Measurements from ENCODE around the gene POLR1A. TPM values are rescaled to one million over a fixed set of nuclear protein-coding genes. Genes with fewer than 3 reads are reported as not detected.

The POLR1A gene
- total RNA-seq, 1 donor from 2014 or later = 50.1 TPM

DNA sequence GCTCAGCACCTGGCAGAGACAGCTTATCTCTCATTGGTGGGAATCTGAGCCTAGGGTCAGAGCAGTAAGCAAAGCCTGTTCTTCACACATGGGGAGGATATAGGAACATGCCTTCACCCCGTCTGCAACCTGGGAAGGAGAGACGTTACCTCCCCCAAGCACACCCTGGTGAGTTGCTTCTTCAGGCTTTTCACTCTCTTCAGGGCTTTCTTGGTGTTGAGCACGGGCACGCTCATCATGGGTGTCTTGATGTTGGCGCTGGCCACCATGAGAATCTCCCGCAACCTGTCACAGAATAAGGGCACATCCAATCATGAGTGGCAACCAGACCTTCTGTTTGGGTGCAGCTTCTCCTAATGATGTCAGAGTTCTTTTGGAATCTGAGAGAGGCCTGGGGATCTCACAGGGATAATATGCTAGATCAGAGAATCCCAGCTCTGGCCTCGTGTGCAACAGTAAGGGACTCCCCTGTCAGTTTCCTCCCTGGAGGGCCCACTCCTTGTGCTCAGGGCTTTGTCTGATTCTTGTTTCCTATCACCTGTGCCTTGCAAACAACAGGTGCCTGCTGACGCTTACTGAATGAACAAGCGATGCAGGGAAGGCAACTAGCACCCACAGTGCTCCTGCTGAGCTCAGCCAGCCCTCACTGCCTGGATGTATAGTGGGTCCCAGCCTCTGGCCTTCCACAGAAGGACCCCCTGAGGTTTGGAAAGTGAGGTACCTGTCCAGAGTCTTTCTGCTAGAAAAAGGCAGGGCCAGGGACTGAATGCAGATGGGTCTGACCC, 66.3 kb downstream of the POLR1A start:
- intact Hi-C loops (cut with micrococcal nuclease) = loop anchor here (2.0 to 5.0 kb wide), 5 partner anchors 155 to 583 kb away; partner anchors contain the start of genes CHMP3, IMMT, KDM3A and RNF103

DNA sequence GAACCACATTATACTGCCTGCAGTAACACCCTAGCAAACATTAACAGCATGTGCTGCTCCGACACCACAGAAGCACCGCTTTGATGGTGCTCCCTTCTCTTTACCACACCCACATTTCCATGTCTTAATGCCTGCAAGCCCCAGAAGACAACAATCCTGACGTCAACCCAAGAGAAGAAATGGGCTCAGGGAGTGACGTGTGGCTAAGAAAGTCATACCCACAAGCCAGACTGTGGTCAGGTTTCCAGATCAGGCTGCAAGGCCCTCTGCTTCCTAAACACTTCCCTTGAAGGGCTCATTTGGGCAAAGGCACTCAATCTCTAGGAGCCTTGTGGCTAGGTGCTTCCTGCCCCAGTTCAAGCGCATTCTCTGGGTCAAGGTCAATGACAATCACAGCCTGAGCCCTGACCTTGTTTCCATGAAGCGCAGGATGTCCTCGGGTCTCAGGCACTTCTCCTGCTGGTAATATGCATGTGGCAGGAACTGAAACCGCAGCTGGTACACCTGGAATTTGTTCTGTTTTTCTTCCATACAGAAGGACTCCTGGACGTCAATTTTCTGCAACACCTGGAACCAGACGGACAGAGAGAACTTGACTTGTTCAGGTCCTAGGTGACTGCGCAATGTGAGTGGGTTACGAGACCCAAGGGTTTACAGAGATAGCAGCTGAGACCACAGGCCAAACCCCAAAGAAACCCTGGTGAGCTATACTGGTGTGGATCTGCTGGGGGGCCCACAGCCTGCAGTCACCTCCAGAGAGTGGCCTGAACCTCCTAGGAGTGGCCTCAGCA, 67.2 kb downstream of the POLR1A start:
- intact Hi-C loops (cut with micrococcal nuclease) = loop anchor here (1.0 to 5.0 kb wide), 10 partner anchors 30 to 584 kb away; partner anchors contain the start of genes CHMP3, IMMT, KDM3A and POLR1A

DNA sequence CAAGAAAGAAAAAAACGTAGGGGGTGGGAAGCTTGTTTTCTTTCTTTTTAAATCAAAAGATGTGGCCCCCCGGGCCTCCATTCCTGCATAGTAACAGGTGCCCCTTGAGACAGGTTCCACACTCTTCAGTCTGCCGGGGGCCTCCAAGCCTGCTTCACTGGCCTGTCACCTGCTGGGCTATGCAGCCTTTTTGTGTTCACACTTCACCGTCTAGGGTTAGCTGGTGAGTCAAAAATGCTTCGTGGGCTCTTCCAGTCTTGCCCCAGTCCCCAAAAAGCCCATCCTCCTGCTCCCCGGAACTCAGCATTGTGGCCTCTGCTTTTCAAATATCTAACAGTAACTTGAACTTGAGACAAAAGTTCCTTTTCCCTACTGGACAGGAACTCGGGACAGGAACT, 67.9 kb downstream of the POLR1A start:
- intact Hi-C loops (cut with micrococcal nuclease) = loop anchor here (1.0 to 5.0 kb wide), 11 partner anchors 31 to 585 kb away; partner anchors contain the start of genes CHMP3, IMMT, KDM3A and POLR1A

DNA sequence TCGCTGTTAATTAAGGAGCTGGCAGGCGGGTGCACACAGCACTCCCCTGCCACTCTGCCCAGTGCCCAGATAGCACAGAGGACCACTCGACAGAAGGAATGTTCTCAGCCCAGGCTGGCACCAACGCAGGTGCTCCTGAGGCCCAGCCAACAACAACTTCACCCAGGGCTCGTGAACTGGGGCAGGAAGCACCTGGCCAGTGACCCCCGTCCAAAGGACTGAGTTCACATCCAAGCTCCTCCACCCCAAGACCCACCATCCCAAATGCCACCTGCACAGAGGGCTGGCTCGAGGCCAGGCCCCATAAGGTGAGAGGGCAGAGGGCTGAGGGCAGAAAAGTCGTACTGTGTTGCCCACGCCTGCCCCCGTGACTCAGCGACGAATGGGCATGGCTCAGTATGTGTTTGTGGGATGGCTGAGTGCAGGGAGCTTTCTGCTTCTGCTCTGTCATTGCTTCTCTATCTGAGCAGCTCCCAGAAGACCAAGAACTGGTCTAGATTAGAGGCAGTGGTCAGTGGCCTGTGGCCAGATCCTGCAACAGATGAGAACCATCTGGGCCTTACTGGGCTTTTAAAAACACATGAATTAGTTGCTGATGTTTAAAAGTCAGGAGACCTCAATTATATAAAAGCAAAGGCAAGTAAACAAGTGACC, 68.4 kb downstream of the POLR1A start:
- intact Hi-C loops (cut with micrococcal nuclease) = loop anchor here (2.0 to 5.0 kb wide), 4 partner anchors 74 to 585 kb away; partner anchors contain the start of genes KDM3A and RNF103

DNA sequence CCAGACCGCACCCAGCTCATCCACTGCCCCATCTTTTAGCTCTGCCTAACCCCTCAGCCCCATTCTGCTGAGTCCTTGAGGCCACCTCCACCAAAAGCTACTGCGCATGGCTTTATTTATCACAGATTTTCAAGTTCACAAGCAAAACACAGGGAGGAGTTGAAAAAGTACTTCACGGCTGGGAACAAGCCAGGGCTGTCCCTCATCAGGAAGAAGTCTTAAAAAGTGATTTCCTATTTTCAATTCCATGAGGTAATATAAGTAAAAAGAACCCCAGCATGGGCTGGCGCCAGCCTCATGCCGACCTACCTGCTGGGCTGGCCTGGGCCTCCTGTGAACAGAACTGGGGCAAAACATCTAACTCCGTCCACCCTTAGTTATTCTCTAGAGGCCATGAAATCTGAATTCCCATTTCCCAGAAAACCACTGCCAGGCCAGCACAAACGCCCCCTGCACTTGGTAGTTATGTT, 69.0 kb downstream of the POLR1A start:
- intact Hi-C loops (cut with micrococcal nuclease) = loop anchor here (1.0 to 5.0 kb wide), 8 partner anchors 44 to 586 kb away; partner anchors contain the start of genes KDM3A and RNF103

DNA sequence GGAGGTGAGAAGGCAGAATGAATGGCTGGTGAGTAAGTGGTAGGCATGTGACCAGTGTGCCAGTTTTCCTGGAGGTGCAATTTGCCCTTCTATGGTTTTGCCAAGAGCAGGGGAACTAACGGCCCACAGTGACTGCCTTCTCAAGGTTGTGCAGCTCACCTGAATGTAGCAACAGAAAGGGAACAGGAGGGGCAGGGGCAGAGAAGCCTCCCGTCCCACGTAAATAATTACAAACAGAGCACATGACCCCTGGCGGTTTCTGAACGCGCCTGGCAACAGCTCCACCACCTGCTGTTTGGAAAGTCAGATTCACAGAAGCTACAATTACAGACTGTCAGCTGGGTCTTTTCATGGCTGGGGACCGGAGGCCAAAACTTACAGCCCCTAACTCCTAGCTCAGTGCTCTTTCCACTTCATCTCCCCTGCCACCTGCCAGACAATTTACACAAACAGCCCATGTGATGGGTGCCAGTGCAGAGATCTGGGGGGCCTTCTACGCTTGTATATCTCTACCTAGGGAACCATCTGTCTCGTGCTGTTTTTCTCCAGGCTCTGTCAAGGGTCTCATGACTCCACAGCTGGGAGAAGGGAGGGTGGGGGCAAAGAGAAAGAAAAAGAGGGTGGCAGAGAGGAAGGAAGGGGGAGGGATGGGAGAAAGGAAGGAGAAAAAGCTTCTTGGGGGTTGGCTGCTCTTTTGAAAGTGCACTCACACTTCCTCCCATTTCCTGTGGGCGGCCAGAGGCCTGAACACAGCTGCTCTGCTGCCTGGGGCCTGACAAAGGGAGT, 69.6 kb downstream of the POLR1A start:
- intact Hi-C loops (cut with micrococcal nuclease) = loop anchor here (1.0 to 5.0 kb wide), 8 partner anchors 44 to 586 kb away; partner anchors contain the start of genes KDM3A and RNF103

DNA sequence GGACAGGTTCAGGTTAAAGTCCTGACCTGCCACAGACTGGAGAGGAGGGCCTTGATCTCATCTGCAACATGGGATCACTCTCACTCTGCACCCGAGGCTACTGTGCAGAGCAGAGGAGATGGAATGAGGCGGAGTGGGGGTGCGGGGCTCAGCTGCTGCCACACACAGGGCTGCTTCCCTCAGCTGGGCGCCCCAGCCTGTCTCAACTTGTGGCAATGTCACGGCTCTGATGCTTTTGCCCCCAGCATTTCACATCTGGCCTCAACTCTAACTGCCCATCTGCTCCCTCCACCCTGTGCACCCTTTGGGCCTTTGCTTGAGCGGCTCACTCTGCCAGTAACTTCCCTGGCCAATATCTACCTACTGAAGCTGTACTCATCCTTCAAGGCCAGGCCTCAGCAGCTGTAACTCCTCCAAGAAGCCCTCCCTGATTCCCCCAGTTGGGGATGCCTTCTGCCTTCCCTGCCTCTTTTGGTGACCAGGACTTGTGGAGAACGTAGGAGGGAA, 70.3 kb downstream of the POLR1A start:
- intact Hi-C loops (cut with micrococcal nuclease) = loop anchor here (5.0 kb wide), 3 partner anchors 328 to 587 kb away; partner anchors contain the start of genes KDM3A and RNF103

DNA sequence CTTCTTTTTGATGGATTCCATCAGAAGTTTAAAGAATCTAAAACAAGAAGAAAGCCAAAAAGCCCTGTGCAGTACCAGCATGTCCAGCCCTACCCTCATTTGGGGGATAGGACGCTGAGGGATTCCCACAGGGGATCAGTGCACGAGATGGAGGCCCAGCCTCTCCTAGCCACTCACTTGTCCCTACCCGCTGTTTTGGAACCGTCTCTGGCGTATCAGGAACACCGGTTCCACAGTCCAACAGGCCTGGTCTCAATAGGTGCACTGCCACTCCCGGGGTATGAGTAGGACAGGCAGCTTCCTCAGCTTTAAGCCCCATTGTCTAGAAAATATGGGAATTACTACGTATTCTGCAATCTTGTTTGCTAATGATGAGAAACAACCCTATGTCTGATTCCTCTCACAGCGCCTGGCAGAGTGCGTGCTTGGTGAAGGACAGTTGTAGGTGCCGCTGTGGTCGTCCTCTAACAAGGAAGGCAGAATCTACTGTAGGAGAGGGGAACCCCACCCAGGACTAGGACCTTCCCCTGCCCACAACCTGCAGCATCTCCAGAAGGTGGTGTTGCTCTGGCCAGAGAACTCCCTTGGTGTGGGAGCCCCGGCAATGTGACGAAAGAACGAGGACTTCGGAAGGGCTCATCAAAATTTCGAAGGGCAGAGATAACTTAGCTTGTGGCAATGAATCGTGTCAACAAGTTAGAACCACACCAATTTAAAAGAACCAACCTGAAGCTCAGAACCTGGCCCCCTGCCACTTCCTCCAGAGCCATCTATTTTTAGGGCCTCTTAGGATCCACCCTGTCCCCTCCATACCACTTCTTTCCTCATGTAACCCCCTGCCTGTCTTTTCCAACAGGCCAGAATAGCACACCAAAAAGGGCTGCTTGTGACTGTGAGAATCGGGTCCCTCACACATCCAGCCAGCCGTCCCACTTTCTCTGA, 71.7 kb downstream of the POLR1A start:
- intact Hi-C loops (cut with micrococcal nuclease) = no loop called here

DNA sequence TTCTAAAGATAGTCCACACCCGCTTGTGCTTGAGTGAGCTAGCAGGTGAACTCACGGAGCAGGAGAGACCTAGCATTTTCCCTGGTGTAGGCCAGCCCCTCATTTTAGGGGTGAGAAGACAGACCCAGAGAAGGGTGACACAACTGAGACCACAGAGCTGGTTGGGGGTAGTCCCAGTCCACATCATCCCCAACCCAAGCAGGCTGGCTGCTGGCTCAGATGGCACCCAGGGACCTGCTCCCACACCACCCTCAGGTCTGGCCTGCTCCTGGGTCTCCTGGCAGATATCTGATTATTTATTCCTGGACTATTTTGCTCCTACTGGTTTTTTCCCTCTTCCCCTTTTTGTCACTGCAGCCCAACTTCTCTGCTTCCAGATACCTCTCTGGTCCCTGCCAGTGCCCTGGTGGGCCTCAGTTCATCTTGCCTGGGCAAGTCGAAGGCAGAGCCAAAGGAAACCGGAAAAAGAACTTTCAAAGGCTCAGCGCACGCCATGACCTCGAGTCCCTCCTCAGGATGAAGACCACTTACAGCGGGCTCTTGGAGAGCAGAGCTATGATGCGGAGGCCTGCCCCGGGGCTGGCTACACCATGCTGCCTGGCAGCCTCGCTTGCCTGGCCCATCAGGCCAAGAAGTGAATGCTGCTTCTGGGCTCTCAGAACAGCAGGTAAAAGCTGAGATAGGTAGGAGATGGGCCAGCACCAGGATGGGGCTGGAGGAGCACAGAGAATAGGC, 72.7 kb downstream of the POLR1A start:
- intact Hi-C loops (cut with micrococcal nuclease) = no loop called here

DNA sequence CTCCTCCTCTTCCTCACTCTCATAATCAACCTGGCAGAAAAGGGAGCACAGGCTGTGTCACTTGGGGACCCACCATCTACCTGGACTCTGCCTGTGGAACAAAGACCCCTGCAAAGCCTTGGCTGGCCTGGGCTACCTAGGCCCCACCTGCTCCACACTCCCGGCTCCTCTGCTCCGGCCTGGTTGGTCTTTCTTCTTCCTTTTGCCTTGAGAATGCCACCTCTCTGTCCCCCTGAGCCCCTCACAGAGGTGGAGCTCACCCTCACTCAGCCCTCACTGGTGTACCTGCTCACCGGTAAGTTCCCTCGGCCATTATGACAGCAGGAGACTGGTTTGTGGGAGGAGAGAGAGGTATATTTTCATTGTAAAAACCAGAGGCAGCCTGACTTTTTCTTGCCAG, 74.1 kb downstream of the POLR1A start:
- intact Hi-C loops (cut with micrococcal nuclease) = no loop called here

DNA sequence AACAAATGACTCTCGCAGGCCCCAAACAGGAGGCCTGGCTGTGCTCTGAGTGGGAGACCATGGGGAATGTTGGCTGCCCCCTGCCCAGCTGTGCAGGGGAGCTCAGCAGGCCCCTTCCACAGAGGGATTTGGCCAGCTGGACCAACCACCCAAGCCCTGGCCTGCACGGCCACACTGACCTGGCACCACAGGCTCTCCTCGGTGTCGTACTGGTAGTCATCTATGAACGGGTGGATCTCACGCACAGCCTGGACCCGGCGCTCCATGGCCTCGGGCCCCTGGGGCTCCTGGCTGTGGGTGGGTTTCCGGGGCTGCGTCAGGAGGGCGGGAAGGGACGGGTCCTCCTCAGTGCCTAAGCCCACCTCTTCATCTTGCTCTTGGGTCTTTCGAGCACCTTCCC, 74.5 kb downstream of the POLR1A start:
- intact Hi-C loops (cut with micrococcal nuclease) = no loop called here

DNA sequence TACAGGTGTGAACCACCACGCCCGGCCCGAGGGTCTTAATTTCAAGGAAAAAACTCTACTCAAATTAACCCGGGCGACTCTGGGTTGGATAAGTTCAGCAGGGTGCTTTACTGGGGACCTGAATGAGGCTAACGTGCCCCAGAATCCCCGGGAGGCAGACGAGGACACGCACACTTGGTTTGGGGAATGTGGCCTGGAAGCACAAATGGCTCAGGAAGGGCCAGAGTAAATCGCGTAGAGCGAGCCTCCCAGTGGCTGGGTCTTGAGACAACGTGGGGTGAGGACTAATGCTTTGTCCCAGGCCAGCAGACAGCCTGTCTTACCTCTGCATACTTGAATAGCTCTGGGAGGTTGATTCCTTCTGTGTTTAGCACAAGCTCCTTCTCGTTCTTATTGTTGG, 75.8 kb downstream of the POLR1A start:
- intact Hi-C loops (cut with micrococcal nuclease) = no loop called here

DNA sequence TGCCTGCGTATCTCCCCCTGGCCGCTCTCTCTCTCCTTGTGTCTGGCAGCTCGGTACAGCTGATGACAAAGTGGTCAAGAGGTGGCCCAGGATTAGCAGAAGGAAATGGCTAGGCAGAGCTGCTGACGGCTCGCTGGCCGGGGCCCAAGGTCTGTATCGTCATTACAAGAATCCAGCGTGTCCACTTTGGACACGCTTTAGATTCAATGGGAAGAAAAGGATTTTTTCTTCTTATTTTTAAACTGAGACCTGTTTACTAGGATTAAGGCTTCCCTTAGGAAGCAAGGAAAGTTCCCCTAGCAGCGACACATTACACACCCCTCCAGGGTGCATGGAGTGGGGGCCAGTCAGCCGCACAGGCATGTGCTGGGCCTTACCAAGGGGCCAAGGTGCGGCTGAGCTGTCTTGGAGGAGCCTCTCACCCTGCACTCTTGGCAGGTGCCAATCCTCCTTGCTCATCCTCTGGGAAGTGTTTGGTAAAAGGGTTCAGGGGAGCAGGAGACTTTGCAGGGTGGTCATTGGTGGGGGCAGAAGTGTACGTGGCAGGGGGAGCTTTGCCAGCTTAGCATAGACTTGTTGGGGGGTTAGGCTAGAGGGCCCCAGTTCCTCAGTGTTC, 76.8 kb downstream of the POLR1A start:
- intact Hi-C loops (cut with micrococcal nuclease) = no loop called here

DNA sequence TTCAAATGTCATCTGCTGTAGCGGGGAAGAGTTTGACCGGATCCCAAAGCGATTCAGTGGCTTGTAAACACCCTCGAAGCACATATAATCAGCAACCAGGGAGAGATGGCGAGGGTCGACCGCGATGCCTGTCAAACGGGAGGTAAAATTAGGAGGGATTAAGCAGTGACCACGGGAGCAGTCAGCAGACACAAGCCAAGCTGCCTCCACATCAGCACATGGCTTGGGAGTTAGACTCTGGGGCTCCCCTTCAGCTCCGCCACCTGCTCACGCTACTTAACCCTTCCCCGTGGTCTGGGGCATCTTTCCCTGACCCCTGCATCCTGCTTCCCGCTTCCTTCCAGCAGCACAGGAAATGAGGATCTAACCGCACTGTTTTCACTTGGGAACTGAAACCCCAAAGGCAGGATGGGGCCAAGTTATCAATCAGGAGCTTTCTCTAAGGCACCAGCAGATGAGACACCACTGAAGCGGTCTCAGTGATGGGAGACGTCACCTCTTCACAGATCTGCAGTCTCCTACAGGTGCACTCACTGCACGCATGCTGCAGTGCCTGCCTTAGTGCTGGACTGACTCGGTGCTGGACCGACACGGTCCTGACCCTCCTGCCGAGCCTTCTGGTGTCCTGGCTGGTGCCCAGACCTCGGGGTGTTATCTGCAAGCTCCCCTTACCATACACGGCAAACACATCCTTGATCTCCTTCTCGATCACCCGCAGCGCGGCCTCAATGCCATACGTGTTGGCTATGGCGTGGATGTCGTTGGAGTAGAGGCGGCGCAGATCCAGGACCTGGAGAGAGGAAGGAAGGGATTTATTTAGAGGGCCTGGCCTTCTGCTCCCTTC, 77.5 kb downstream of the POLR1A start:
- intact Hi-C loops (cut with micrococcal nuclease) = no loop called here

DNA sequence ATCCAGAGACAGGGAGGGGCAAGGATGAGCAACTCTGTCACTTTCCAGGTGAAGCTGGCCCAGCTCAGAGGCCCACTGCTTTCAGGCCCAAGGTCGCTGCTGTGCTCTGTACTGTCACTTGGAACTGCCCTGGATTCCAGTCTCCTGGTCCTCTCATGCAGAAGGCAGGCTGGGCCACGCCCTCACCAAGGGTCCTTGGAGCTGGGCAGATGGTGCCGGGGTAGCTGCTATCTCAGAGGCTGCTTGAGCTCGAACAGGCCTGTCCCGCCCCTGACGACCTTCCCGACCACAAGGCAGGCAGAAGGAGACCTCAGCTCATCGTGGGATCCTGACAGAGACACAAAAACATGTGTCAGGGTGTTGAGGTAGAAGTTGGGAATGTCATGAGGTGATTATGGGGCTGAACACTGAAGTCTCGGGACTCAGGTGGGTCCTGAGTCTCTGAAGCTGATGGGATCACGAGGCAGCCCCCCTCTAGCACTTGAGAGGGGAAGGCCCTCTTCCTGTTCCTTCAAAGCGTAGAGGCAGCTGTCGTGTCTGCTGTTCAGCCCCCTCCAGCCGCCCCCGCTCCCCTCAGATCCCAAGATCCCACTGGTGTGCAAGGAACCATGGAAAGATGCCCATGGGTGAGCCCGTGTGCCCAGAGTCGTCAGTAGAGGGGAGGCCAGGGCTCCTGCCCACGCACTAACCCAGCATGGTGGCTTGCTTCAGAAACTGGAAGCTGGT, 78.3 kb downstream of the POLR1A start:
- intact Hi-C loops (cut with micrococcal nuclease) = no loop called here

DNA sequence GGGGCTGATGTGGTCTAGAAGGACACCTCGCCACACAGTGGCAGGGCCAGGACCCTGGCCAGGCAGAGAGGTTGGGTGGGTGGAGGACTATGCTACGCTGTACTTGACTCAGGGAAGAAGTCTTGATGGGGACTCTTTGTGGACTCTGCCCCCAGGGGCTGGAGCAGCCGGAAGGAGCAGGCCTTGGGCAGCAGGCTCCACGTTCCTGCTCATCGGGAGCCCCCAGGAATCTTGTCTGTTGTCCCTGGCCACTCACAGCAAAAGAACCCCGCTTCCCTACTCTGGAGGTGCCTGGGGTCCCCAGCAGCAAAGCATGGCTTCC, 79.0 kb downstream of the POLR1A start:
- intact Hi-C loops (cut with micrococcal nuclease) = no loop called here

All from T-helper 1 cell treated with Interleukin-12 subunit alpha and Interleukin-12 subunit beta and Interleukin-4 antibody, amounts not matched to agents 30 ng/mL and 1 ng/mL, for 36 hours (primary cell).